HL-60 (cell line): Measurements from ENCODE around the gene BAIAP2.

Experiments used
- DNase-seq, 2 experiments: peaks; one replicate each; pipeline ENCODE4 v3.0.0-alpha.2; 2010 to 2020; ENCODE audit warnings: low read depth in 1 of 2, low spot score in 1 of 2
- H3K27ac ChIP-seq: fragments of 250-450 bp; sonication (Bioruptor Pico); replicated peaks from 2 replicates; pipeline ENCODE4 v1.5.1; 2020; ENCODE audit warnings: mild to moderate bottlenecking, moderate library complexity
- H3K27me3 ChIP-seq: fragments of 250-450 bp; sonication (Bioruptor Pico); 2 replicates; pipeline ENCODE4 v1.5.1; 2021; ENCODE audit warnings: mild to moderate bottlenecking, moderate library complexity; ENCODE audit not compliant: insufficient read depth, poor library complexity, severe bottlenecking
- H3K4me3 ChIP-seq: replicated peaks from 2 replicates; pipeline ENCODE4 v1.5.1; 2011; ENCODE audit warnings: mild to moderate bottlenecking, control low read depth, low read length; ENCODE audit not compliant: insufficient read depth
- CTCF ChIP-seq: IDR thresholded peaks from one replicate; pipeline ENCODE4 v1.5.1; 2011; ENCODE audit warnings: low read length, control low read depth, inconsistent platforms; ENCODE audit not compliant: insufficient read depth
- GABPA ChIP-seq: IDR thresholded peaks from 2 replicates; pipeline ENCODE4 v1.6.1; 2012; ENCODE audit warnings: low read depth
- POLR2AphosphoS5 ChIP-seq: IDR thresholded peaks from 2 replicates; pipeline ENCODE4 v1.6.1; 2012; ENCODE audit warnings: low read depth
- REST ChIP-seq: IDR thresholded peaks from 2 replicates; pipeline ENCODE4 v1.6.1; 2012; ENCODE audit warnings: low read depth; ENCODE audit not compliant: insufficient replicate concordance
- SPI1 ChIP-seq: IDR thresholded peaks from 2 replicates; pipeline ENCODE4 v1.6.1; 2012; ENCODE audit warnings: low read depth, mild to moderate bottlenecking, borderline replicate concordance

The BAIAP2 gene

GRCh38 chr17:81042606-81043005 is 7.7 kb downstream of the BAIAP2 start:
- no peak for DNase-seq
- no peak for TF ChIP-seq CTCF
- no peak for TF ChIP-seq SPI1
- no peak for TF ChIP-seq REST
- no peak for TF ChIP-seq POLR2AphosphoS5
- no peak for TF ChIP-seq GABPA
- Histone ChIP-seq H3K4me3 (no peak overlapping the region), H3K27ac (no peak overlapping the region), H3K27me3 (peaks cover 5% of the 10 kb centered on the region)

- H3K27me3 ChIP-seq = peaks cover under 1% of the 10 kb centered on the region
- no peak for DNase-seq
- TF ChIP-seq SPI1 (no peak), CTCF (no peak), POLR2AphosphoS5 (no peak), GABPA (no peak), REST (no peak)
- H3K4me3 ChIP-seq = no peak overlapping the region
- no peak overlapping the region for H3K27ac ChIP-seq
Observed at GRCh38 chr17:81043319-81043724, 8.4 kb downstream of the BAIAP2 start.

- H3K27me3 ChIP-seq = no peaks in the 10 kb centered on the region
- no peak overlapping the region for H3K27ac ChIP-seq
- TF ChIP-seq REST = no peak
- no peak for TF ChIP-seq CTCF
- TF ChIP-seq GABPA = no peak
- no peak for TF ChIP-seq POLR2AphosphoS5
- TF ChIP-seq SPI1 = no peak
- no peak overlapping the region for H3K4me3 ChIP-seq
- DNase-seq = no peak
Observed at GRCh38 chr17:81043725-81044427, 8.9 kb downstream of the BAIAP2 start.
